Activated CD4-positive, alpha-beta memory T cell treated with anti-CD3 and anti-CD28 coated beads, Interleukin-2, amount 10 ng/mL, durations not matched to agents 7 days and 5 days (primary cell): Measurements from ENCODE around the gene MEAF6. TPM values are rescaled to one million over a fixed set of nuclear protein-coding genes. Genes with fewer than 3 reads are reported as not detected.

Experiments
- CTCF ChIA-PET: fragments of 350-600 bp; sonication (Branson Sonifier 250); formaldehyde crosslinking; loops from one replicate; lab custom pipeline; 2021; ENCODE audit warnings: antibody characterized with exemption, inconsistent platforms; lab: Charles Lee
- POLR2A ChIA-PET: fragments of 350-600 bp; sonication (Branson Sonifier 250); formaldehyde crosslinking; loops from one replicate; lab custom pipeline; 2021; ENCODE audit warnings: antibody characterized with exemption; lab: Charles Lee
- DNase-seq: peaks from one replicate; pipeline ENCODE4 v3.0.0-alpha.2; 2020
- H3K27ac Mint-ChIP-seq: one replicate; pipeline ENCODE4 v1.8.0; 2021; ENCODE audit warnings: mild to moderate bottlenecking, mixed read lengths
- H3K27me3 Mint-ChIP-seq: one replicate; pipeline ENCODE4 v1.8.0; 2021; ENCODE audit warnings: mixed read lengths
- H3K36me3 Mint-ChIP-seq: one replicate; pipeline ENCODE4 v1.8.0; 2021; ENCODE audit warnings: low read depth, mixed read lengths
- H3K4me1 Mint-ChIP-seq: one replicate; pipeline ENCODE4 v1.8.0; 2021; ENCODE audit warnings: mixed read lengths
- H3K4me3 Mint-ChIP-seq: one replicate; pipeline ENCODE4 v1.8.0; 2021; ENCODE audit warnings: mild to moderate bottlenecking, mixed read lengths
- H3K9me3 Mint-ChIP-seq: one replicate; pipeline ENCODE4 v1.8.0; 2021; ENCODE audit warnings: mixed read lengths
- total RNA-seq, 2 experiments: library from RNA; stranded (reverse); gene quantifications; one replicate each; pipeline ENCODE4 v1.2.3, GENCODE V29; 2021

MEAF6 gene
- total RNA-seq, 2 experiments from 2014 or later, result 63.7 to 64.2 TPM

GRCh38 chr1:37481289-37482003 is 33.1 kb downstream of the MEAF6 start:
- POLR2A ChIA-PET, result interaction anchor here (0.6 to 7.5 kb wide), 2 partner anchors 7 to 16 kb away, joined by 3 to 99 read pairs; partner anchors contain the start of gene ZC3H12A
- H3K27ac Mint-ChIP-seq, result peak overlapping the region; percentile 99
- peaks cover 69% of the 10 kb centered on the region for H3K36me3 Mint-ChIP-seq
- no peak for DNase-seq
- CTCF ChIA-PET, result interaction anchor here (0.9 kb wide), 1 partner anchor 33 kb away, joined by 4 read pairs; the partner anchor contains the start of gene MEAF6
- H3K9me3 Mint-ChIP-seq, result no peaks in the 10 kb centered on the region
- H3K27me3 Mint-ChIP-seq, result no peaks in the 10 kb centered on the region
- peaks cover 48% of the 10 kb centered on the region for H3K4me1 Mint-ChIP-seq
- H3K4me3 Mint-ChIP-seq, result no peak overlapping the region

- Mint-ChIP-seq H3K27me3 (no peaks in the 10 kb centered on the region), H3K4me3 (no peak overlapping the region), H3K4me1 (peaks cover 50% of the 10 kb centered on the region), H3K9me3 (no peaks in the 10 kb centered on the region), H3K27ac (peak overlapping the region; percentile 99), H3K36me3 (peaks cover 76% of the 10 kb centered on the region)
- DNase-seq, result no peak
- POLR2A ChIA-PET, result no interaction called here
- CTCF ChIA-PET, result no interaction called here
Observed at GRCh38 chr1:37480581-37481288, 33.8 kb downstream of the MEAF6 start.

DNA sequence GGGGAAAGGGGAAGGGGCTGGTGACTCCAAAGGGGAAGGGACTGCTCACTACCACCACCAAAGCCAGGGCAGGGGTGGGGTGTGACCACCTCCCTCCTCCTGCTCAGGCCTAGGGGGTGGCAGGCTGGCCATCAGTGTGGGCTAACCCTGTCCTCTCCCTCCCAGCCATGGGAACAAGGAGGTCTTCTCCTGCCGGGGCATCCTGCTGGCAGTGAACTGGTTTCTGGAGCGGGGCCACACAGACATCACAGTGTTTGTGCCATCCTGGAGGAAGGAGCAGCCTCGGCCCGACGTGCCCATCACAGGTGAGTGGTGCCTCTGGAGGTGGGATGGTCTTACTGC is 34.5 kb downstream of the MEAF6 start:
- Mint-ChIP-seq H3K4me1 (peaks cover 50% of the 10 kb centered on the region), H3K27ac (peak overlapping the region; percentile 99), H3K36me3 (peaks cover 82% of the 10 kb centered on the region), H3K27me3 (no peaks in the 10 kb centered on the region), H3K9me3 (no peaks in the 10 kb centered on the region), H3K4me3 (peak overlapping the region; percentile 98)
- ChIA-PET CTCF (interaction anchor here (1.1 to 2.5 kb wide), 4 partner anchors 9 to 34 kb away, joined by 3 to 22 read pairs (median 10); partner anchors contain the start of gene MEAF6), POLR2A (interaction anchor here (0.6 to 3.8 kb wide), 9 partner anchors 7 to 211 kb away, joined by 3 to 45 read pairs (median 7); partner anchors contain the start of genes CDCA8 and MEAF6)
- DNase-seq, result no peak

- H3K9me3 Mint-ChIP-seq, result no peaks in the 10 kb centered on the region
- peak overlapping the region; percentile 99 for H3K27ac Mint-ChIP-seq
- peaks cover 84% of the 10 kb centered on the region for H3K36me3 Mint-ChIP-seq
- CTCF ChIA-PET, result interaction anchor here (0.8 to 5.7 kb wide), 10 partner anchors 8 to 380 kb away, joined by 3 to 59 read pairs (median 7); partner anchors contain the start of genes MEAF6 and MTF1
- POLR2A ChIA-PET, result interaction anchor here (0.6 to 3.8 kb wide), 19 partner anchors 8 to 1257 kb away, joined by 3 to 45 read pairs (median 6); partner anchors contain the start of genes C1orf122, CDCA8, MEAF6 and MTF1
- H3K4me3 Mint-ChIP-seq, result peak overlapping the region; percentile 98
- H3K27me3 Mint-ChIP-seq, result no peaks in the 10 kb centered on the region
- H3K4me1 Mint-ChIP-seq, result peaks cover 50% of the 10 kb centered on the region
- DNase-seq, result peak; percentile 91
Observed at GRCh38 chr1:37479255-37480124, 35.1 kb downstream of the MEAF6 start.

DNA sequence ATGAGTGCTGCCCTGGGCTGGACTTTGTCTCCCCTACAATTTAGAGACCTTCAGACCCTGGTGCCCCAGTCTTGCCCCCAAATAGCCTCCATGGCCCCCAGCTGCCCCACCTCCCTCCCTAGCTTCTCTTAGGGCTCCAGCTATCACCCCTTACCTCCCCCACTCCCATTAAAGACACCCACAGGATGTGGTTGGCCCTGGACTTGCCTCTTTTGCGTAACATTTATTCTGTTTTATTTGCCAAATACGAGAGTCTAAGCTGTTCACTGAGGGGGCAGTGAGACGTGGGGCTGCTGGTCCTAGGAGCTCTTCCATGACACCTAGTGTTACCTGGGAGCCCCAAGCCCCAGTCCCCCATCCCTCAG is 35.7 kb downstream of the MEAF6 start:
- H3K36me3 Mint-ChIP-seq, result peaks cover 78% of the 10 kb centered on the region

GRCh38 chr1:37478451-37478881 is 36.1 kb downstream of the MEAF6 start:
- H3K27ac Mint-ChIP-seq, result peak overlapping the region; percentile 99
- peaks cover 54% of the 10 kb centered on the region for H3K4me1 Mint-ChIP-seq
- no peaks in the 10 kb centered on the region for H3K9me3 Mint-ChIP-seq
- DNase-seq, result peak; percentile 55
- H3K27me3 Mint-ChIP-seq, result no peaks in the 10 kb centered on the region
- H3K36me3 Mint-ChIP-seq, result peaks cover 77% of the 10 kb centered on the region
- H3K4me3 Mint-ChIP-seq, result peak overlapping the region; percentile 98
- CTCF ChIA-PET, result interaction anchor here (0.8 to 5.7 kb wide), 9 partner anchors 9 to 381 kb away, joined by 3 to 59 read pairs (median 8); partner anchors contain the start of genes MEAF6, MTF1 and SNIP1
- POLR2A ChIA-PET, result interaction anchor here (1.0 to 3.8 kb wide), 19 partner anchors 8 to 1255 kb away, joined by 3 to 45 read pairs (median 6); partner anchors contain the start of genes C1orf122, CDCA8, GNL2 and MEAF6

More for the DNA sequence above, 35.7 kb downstream of the MEAF6 start:
- Mint-ChIP-seq H3K4me3 (peak overlapping the region; percentile 98), H3K27ac (peak overlapping the region; percentile 99), H3K27me3 (no peaks in the 10 kb centered on the region), H3K4me1 (peaks cover 50% of the 10 kb centered on the region), H3K9me3 (no peaks in the 10 kb centered on the region)
- CTCF ChIA-PET, result interaction anchor here (0.8 to 5.7 kb wide), 10 partner anchors 8 to 381 kb away, joined by 3 to 59 read pairs (median 7); partner anchors contain the start of genes MEAF6, MTF1 and SNIP1
- POLR2A ChIA-PET, result interaction anchor here (0.8 to 3.8 kb wide), 19 partner anchors 8 to 1256 kb away, joined by 3 to 45 read pairs (median 6); partner anchors contain the start of genes C1orf122, CDCA8, GNL2 and MEAF6
- peak; percentile 57 for DNase-seq

GRCh38 chr1:37477946-37478345 is 36.6 kb downstream of the MEAF6 start:
- ChIA-PET POLR2A (interaction anchor here (0.6 to 6.8 kb wide), 19 partner anchors 7 to 381 kb away, joined by 3 to 99 read pairs (median 5); partner anchors contain the start of genes C1orf122, CDCA8, GNL2 and MEAF6), CTCF (interaction anchor here (0.8 to 5.7 kb wide), 8 partner anchors 9 to 204 kb away, joined by 3 to 59 read pairs (median 8); partner anchors contain the start of genes MEAF6 and SNIP1)
- Mint-ChIP-seq H3K27ac (peak overlapping the region; percentile 99), H3K4me3 (peak overlapping the region; percentile 98), H3K9me3 (no peaks in the 10 kb centered on the region), H3K36me3 (peaks cover 74% of the 10 kb centered on the region), H3K27me3 (no peaks in the 10 kb centered on the region), H3K4me1 (peaks cover 59% of the 10 kb centered on the region)
- no peak for DNase-seq

DNA sequence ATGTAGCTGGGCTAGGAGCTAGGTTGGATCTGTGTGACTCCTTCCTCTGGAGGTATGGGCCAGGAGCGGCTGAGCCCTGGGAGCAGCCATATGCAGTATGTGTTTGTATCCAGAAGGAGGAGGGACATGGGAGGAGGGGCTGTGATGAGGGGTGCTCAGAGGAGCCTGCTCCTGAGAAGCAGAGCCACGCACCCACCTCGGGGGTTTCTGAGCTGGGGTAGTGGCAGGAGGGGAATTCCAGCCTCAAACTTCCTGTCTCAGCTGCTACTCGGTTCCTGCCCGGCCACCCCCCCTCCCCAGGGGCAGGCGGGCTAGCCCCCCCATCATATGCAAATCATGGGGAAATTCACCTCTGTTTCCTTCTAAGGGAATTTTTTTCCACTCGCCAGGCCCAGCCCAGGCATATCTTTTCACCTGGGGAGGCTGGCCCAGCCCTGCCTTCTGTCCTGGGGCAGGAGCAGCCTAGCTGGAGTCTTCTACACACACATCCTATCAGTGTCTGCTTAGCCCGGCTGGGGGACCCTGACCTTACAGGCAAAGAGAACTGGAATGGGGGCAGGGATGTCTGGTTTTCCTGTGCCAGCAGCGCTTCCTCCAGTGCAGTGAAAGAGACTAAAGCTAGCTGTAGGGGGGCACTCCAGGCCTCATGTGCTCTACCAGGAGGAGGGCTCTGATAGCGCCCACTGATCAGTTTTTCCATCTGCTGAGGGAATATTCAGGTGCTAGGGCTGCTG is 37.2 kb downstream of the MEAF6 start:
- DNase-seq, result peak; percentile 69
- peak overlapping the region; percentile 98 for H3K4me3 Mint-ChIP-seq
- CTCF ChIA-PET, result interaction anchor here (0.8 to 5.7 kb wide), 7 partner anchors 10 to 205 kb away, joined by 3 to 59 read pairs (median 6); partner anchors contain the start of gene MEAF6
- no peaks in the 10 kb centered on the region for H3K9me3 Mint-ChIP-seq
- no peaks in the 10 kb centered on the region for H3K27me3 Mint-ChIP-seq
- H3K36me3 Mint-ChIP-seq, result peaks cover 68% of the 10 kb centered on the region
- POLR2A ChIA-PET, result interaction anchor here (0.6 to 6.8 kb wide), 11 partner anchors 8 to 223 kb away, joined by 3 to 99 read pairs (median 5); partner anchors contain the start of genes CDCA8, GNL2 and MEAF6
- peaks cover 62% of the 10 kb centered on the region for H3K4me1 Mint-ChIP-seq
- peak overlapping the region; percentile 99 for H3K27ac Mint-ChIP-seq

DNA sequence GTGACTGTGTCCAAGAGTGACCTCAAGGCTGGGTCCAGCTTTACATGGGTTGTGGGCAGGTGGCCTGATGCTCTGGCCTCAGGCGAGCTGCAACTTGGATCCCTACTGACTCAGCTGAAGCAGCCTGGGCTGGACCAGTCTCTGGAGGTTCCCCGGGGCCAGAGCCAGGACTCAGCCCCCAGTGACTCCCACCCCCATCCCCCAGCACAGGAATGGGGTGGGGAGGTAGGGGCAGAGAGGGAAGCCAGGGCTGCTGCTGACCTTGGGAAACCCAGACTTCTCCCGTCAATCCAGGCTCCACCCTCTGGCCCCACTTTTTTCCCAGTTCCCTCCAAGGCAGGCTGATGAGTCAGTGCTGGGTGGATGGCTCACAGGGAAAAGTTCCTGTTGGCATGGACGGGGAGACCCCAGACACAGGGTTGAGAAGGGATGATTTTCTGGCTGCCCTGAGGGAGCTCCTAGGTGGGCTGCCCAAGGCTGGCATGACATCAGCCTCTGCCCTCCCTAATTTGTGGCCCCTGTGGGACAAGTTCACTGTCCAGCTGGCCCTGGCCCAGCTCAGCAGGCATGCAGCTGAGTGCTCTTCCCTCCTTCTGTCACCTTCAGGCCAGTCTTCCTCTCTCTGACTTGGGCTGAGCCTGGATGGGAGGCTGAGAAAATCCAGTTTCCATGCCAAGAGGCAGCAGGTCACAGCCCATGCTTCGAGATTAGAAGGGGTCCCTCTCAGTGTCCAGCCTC is 37.9 kb downstream of the MEAF6 start:
- Mint-ChIP-seq H3K9me3 (no peaks in the 10 kb centered on the region), H3K27ac (peak overlapping the region; percentile 99), H3K27me3 (no peaks in the 10 kb centered on the region), H3K4me1 (peaks cover 64% of the 10 kb centered on the region), H3K4me3 (peak overlapping the region; percentile 98), H3K36me3 (peaks cover 60% of the 10 kb centered on the region)
- no peak for DNase-seq
- CTCF ChIA-PET, result interaction anchor here (0.8 to 5.7 kb wide), 7 partner anchors 10 to 215 kb away, joined by 3 to 59 read pairs (median 4); partner anchors contain the start of gene MEAF6
- POLR2A ChIA-PET, result interaction anchor here (0.6 to 6.8 kb wide), 15 partner anchors 8 to 1708 kb away, joined by 3 to 99 read pairs (median 6); partner anchors contain the start of genes CDCA8, CLSPN, GNL2 and MEAF6

DNA sequence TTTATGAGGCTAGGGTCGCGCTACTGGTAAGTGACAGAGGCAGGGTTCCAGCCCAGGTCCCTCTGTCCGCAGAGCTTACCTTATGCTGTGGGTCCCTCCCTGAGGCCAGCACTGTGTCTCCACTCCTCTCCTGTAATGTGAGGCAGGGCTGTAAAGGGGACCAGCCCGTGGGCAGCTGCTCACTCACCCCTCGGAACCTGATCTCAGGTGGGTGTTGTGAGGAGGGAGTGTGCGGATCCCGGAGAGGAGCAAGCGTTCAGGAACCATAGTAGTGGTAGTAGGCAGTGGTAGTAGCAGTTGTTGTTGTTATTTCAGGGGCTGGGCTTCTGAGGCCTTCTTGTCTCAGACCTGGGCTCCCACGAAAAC is 38.5 kb downstream of the MEAF6 start:
- no peak for DNase-seq
- POLR2A ChIA-PET, result interaction anchor here (0.6 to 6.8 kb wide), 15 partner anchors 9 to 1707 kb away, joined by 3 to 99 read pairs (median 6); partner anchors contain the start of genes CDCA8, CLSPN, GNL2 and MEAF6
- Mint-ChIP-seq H3K36me3 (peaks cover 55% of the 10 kb centered on the region), H3K4me1 (peaks cover 60% of the 10 kb centered on the region), H3K4me3 (peak overlapping the region; percentile 98), H3K27me3 (no peaks in the 10 kb centered on the region), H3K9me3 (no peaks in the 10 kb centered on the region), H3K27ac (peak overlapping the region; percentile 99)
- CTCF ChIA-PET, result interaction anchor here (1.2 to 5.7 kb wide), 6 partner anchors 11 to 215 kb away, joined by 3 to 59 read pairs (median 4); partner anchors contain the start of gene MEAF6
